WTC11 (cell line): ENCODE measurements around the gene PIM1. TPM values are rescaled to one million over a fixed set of nuclear protein-coding genes. Genes with fewer than 3 reads are reported as not detected.

Experiments
- ATAC-seq: fragments of 200-7000 bp; cut with Tn5 transposase; 2 replicates; pipeline ENCODE4 v1.10.0; 2021; ENCODE audit warnings: mild to moderate bottlenecking, moderate library complexity
- CTCF ChIA-PET: fragments of 300-600 bp; sonication (Branson Sonifier 250); formaldehyde crosslinking; loops from one replicate; lab custom pipeline; 2021; ENCODE audit warnings: antibody characterized with exemption; lab: Charles Lee
- POLR2A ChIA-PET: fragments of 350-600 bp; sonication (Branson Sonifier 250); formaldehyde crosslinking; loops from one replicate; lab custom pipeline; 2021; ENCODE audit warnings: antibody characterized with exemption; lab: Charles Lee
- DNase-seq: peaks from one replicate; pipeline ENCODE4 v3.0.0; 2021; ENCODE audit warnings: low spot score
- H3K27ac Mint-ChIP-seq: 2 replicates; pipeline ENCODE4 v1.8.0; 2021; ENCODE audit warnings: mixed read lengths
- H3K27me3 Mint-ChIP-seq: 2 replicates; pipeline ENCODE4 v1.8.0; 2021; ENCODE audit warnings: low read depth, mild to moderate bottlenecking, moderate library complexity, mixed read lengths
- H3K36me3 Mint-ChIP-seq: 2 replicates; pipeline ENCODE4 v1.8.0; 2021; ENCODE audit warnings: mixed read lengths
- H3K4me1 Mint-ChIP-seq: 2 replicates; pipeline ENCODE4 v1.8.0; 2022; ENCODE audit warnings: mixed read lengths
- H3K4me3 Mint-ChIP-seq: 2 replicates; pipeline ENCODE4 v1.8.0; 2021; ENCODE audit warnings: mild to moderate bottlenecking, moderate library complexity, mixed read lengths
- H3K9me3 Mint-ChIP-seq: 2 replicates; pipeline ENCODE4 v1.8.0; 2021; ENCODE audit warnings: mixed read lengths
- AR ChIP-seq: fragments of 250-450 bp; sonication (Bioruptor Pico); IDR thresholded peaks from 2 replicates; pipeline ENCODE4 v1.9.0; 2021; ENCODE audit warnings: mild to moderate bottlenecking
- ATF2 ChIP-seq: sonication (generic); formaldehyde crosslinking; IDR thresholded peaks from 2 replicates; pipeline ENCODE4 v1.8.1; 2022; ENCODE audit warnings: low read depth, missing genetic modification reagents, borderline replicate concordance
- ATF3 ChIP-seq: sonication (generic); formaldehyde crosslinking; conservative IDR thresholded peaks from 2 replicates; pipeline ENCODE4 v1.8.1; 2022; ENCODE audit warnings: mild to moderate bottlenecking, missing genetic modification reagents
- ATF6 ChIP-seq: sonication (generic); formaldehyde crosslinking; IDR thresholded peaks from 2 replicates; pipeline ENCODE4 v1.8.1; 2023; ENCODE audit warnings: mild to moderate bottlenecking, missing genetic modification reagents
- CDX4 ChIP-seq: fragments of 250-450 bp; sonication (Bioruptor Pico); IDR thresholded peaks from 2 replicates; pipeline ENCODE4 v1.9.0; 2021; ENCODE audit warnings: moderate library complexity, mild to moderate bottlenecking, inconsistent platforms, borderline replicate concordance
- CREM ChIP-seq: sonication (generic); formaldehyde crosslinking; IDR thresholded peaks from 2 replicates; pipeline ENCODE4 v1.8.1; 2022; ENCODE audit warnings: mild to moderate bottlenecking, missing genetic modification reagents, moderate library complexity
- E2F1 ChIP-seq: sonication (generic); formaldehyde crosslinking; IDR thresholded peaks from 2 replicates; pipeline ENCODE4 v1.8.0; 2022; ENCODE audit warnings: mild to moderate bottlenecking, missing genetic modification reagents
- E2F5 ChIP-seq: sonication (generic); formaldehyde crosslinking; IDR thresholded peaks from 2 replicates; pipeline ENCODE4 v1.8.1; 2022; ENCODE audit warnings: mild to moderate bottlenecking, moderate library complexity, missing genetic modification reagents
- EMX1 ChIP-seq: fragments of 250-450 bp; sonication (Bioruptor Pico); IDR thresholded peaks from 2 replicates; pipeline ENCODE4 v1.8.0; 2021; ENCODE audit warnings: mild to moderate bottlenecking
- ERG ChIP-seq: fragments of 250-450 bp; sonication (Bioruptor Pico); IDR thresholded peaks from 2 replicates; pipeline ENCODE4 v1.8.0; 2021; ENCODE audit warnings: mild to moderate bottlenecking
- ESRRA ChIP-seq: sonication (generic); formaldehyde crosslinking; IDR thresholded peaks from 2 replicates; pipeline ENCODE4 v1.8.1; 2022; ENCODE audit warnings: mild to moderate bottlenecking, missing genetic modification reagents, borderline replicate concordance
- FOXJ3 ChIP-seq: sonication (generic); formaldehyde crosslinking; IDR thresholded peaks from 2 replicates; pipeline ENCODE4 v1.9.0; 2021; ENCODE audit warnings: missing genetic modification reagents, mild to moderate bottlenecking, borderline replicate concordance
- FOXK1 ChIP-seq: sonication (generic); formaldehyde crosslinking; IDR thresholded peaks from 2 replicates; pipeline ENCODE4 v1.8.0; 2022; ENCODE audit warnings: mild to moderate bottlenecking, moderate library complexity, missing genetic modification reagents
- KAT7 ChIP-seq: sonication (generic); formaldehyde crosslinking; IDR thresholded peaks from 2 replicates; pipeline ENCODE4 v1.8.1; 2023; ENCODE audit warnings: missing genetic modification reagents, mild to moderate bottlenecking, borderline replicate concordance
- RORB ChIP-seq: fragments of 250-450 bp; sonication (Bioruptor Pico); IDR thresholded peaks from 2 replicates; pipeline ENCODE4 v1.9.0; 2021; ENCODE audit warnings: mild to moderate bottlenecking
- TEAD4 ChIP-seq: sonication (generic); formaldehyde crosslinking; IDR thresholded peaks from 2 replicates; pipeline ENCODE4 v1.8.0; 2022; ENCODE audit warnings: mild to moderate bottlenecking, missing genetic modification reagents
- TP53 ChIP-seq: sonication (generic); formaldehyde crosslinking; IDR thresholded peaks from 2 replicates; pipeline ENCODE4 v1.8.1; 2023; ENCODE audit warnings: mild to moderate bottlenecking, missing genetic modification reagents
- ZNF121 ChIP-seq: sonication (generic); formaldehyde crosslinking; IDR thresholded peaks from 2 replicates; pipeline ENCODE4 v1.8.0; 2023; ENCODE audit warnings: missing genetic modification reagents
- ZNF263 ChIP-seq: sonication (generic); formaldehyde crosslinking; IDR thresholded peaks from 2 replicates; pipeline ENCODE4 v1.8.1; 2022; ENCODE audit warnings: low read depth, mild to moderate bottlenecking, moderate library complexity, missing genetic modification reagents
- ZNF532 ChIP-seq: fragments of 250-450 bp; sonication (Bioruptor Pico); IDR thresholded peaks from 2 replicates; pipeline ENCODE4 v1.9.0; 2021; ENCODE audit warnings: mild to moderate bottlenecking, borderline replicate concordance
- ZNF671 ChIP-seq: fragments of 250-450 bp; sonication (Bioruptor Pico); IDR thresholded peaks from 2 replicates; pipeline ENCODE4 v1.8.0; 2021; ENCODE audit warnings: mild to moderate bottlenecking
- total RNA-seq: library from RNA; stranded (reverse); gene quantifications from 3 replicates; pipeline ENCODE4 v1.2.3, GENCODE V29; 2021

PIM1 gene
- total RNA-seq, 1 experiment from 2014 or later: 64.7 TPM

GRCh38 chr6:37171201-37171969 lies 1.4 kb downstream of the PIM1 start:
- H3K27me3 Mint-ChIP-seq: no peaks in the 10 kb centered on the region
- DNase-seq (peak; percentile 35), ATAC-seq (no peak)
- H3K9me3 Mint-ChIP-seq: no peaks in the 10 kb centered on the region
- H3K36me3 Mint-ChIP-seq: peaks cover 47% of the 10 kb centered on the region
- peak overlapping the region; percentile 87 for H3K4me3 Mint-ChIP-seq
- ChIA-PET POLR2A (interaction anchor here (0.6 to 5.8 kb wide), 11 partner anchors 30 to 113 kb away, joined by 3 to 183 read pairs (median 5); partner anchors contain the start of genes TBC1D22B and TMEM217), CTCF (interaction anchor here (0.8 to 5.4 kb wide), 23 partner anchors 24 to 406 kb away, joined by 3 to 70 read pairs (median 11); no protein-coding TSS in a partner anchor)
- H3K4me1 Mint-ChIP-seq: peaks cover 57% of the 10 kb centered on the region
- H3K27ac Mint-ChIP-seq: peak overlapping the region; percentile 86
- TF ChIP-seq RORB (CRISPR knock-in tag): no peak
- no peak for TF ChIP-seq KAT7 (CRISPR knock-in tag)
- TF ChIP-seq CDX4 (CRISPR knock-in tag): no peak
- TF ChIP-seq CREM (CRISPR knock-in tag): no peak
- no peak for TF ChIP-seq ZNF671 (CRISPR knock-in tag)
- TF ChIP-seq EMX1 (CRISPR knock-in tag): no peak
- TF ChIP-seq FOXJ3 (CRISPR knock-in tag): no peak
- TF ChIP-seq ATF6 (CRISPR knock-in tag): no peak
- TF ChIP-seq AR: no peak
- no peak for TF ChIP-seq ERG (CRISPR knock-in tag)
- TF ChIP-seq ZNF263 (CRISPR knock-in tag): no peak
- TF ChIP-seq E2F1: no peak
- no peak for TF ChIP-seq E2F5 (CRISPR knock-in tag)
- 0 out of 2 replicates have a peak, but pooled peaks have one; percentile 26 for TF ChIP-seq ESRRA (CRISPR knock-in tag)
- TF ChIP-seq ATF2: no peak
- no peak for TF ChIP-seq TP53 (CRISPR knock-in tag)
- TF ChIP-seq FOXK1: 0 out of 2 replicates have a peak, but pooled peaks have one; percentile 20
- TF ChIP-seq ATF3 (CRISPR knock-in tag): no peak
- no peak for TF ChIP-seq ZNF532 (CRISPR knock-in tag)
- no peak for TF ChIP-seq TEAD4 (CRISPR knock-in tag)
- no peak for TF ChIP-seq ZNF121 (CRISPR knock-in tag)
